HG03460 (cell line): Measurements from ENCODE around the gene TMEM30B.
"Not testable (repeated sequence)": the region's sequence is repeated elsewhere in the genome, so short reads cannot be mapped to it uniquely, and the experiment has no call there.

Experiments
- ATAC-seq: cut with Tn5 transposase; IDR thresholded peaks from one replicate; pipeline ENCODE4 v1.9.1; 2021; ENCODE audit not compliant: unreplicated experiment

The TMEM30B gene

DNA sequence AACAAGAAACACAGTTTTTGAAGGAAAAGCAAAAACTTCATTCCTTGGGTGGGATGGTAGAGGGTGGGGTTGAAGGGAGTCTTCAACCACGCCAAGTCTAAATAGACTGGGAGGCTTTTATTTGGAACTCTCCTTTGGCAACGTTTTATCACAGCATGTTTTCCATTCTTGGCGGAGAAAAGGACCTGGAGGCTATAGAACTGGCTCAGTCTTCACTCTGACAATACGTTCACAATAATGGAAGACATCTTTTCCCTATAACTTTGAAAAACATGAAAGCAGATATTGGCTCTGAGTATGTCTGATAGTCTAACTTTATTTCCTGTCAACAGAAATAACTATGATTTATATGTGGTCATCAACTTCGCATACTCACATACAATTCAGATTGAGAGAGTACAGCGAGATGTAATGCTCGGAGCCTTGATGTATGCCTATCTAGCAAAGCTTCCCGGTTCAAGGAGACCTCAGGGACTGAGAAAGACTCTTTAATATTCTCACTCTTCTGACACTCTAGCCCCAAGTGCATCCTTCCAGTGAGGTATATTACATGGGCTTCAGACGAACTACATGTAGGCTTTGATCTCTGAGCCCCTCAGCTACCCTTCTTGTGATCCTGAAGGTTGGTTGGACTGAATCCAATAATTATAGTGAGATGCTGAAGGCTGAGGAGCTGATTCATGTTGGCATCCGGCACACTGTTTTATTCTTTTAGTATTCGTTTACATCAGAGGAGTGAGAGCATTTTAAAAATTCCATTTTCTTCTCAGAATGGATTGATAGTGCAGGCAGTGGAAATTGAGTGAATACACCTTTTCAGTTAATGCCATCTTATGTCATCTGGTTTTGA lies 14.0 kb downstream of the TMEM30B start:
- no peak for ATAC-seq

DNA sequence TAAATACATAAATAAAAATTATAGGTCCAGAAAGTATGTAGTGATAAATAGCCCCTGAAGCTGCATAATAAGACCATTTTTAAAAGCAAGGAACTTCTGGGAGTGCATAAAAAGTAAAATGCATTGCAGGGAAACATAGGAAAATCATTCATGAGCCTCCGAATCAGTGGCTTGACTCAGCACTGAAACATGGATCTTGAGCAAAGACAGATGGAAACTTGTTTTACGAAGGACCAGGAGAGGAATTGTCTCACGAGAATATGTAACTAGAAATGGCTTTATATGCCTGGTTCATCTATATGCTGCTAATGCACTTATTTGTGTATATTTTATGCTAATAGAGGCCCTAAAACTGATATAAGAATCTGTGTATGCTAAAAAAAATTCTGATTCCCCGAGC lies 14.7 kb downstream of the TMEM30B start:
- no peak for ATAC-seq

DNA sequence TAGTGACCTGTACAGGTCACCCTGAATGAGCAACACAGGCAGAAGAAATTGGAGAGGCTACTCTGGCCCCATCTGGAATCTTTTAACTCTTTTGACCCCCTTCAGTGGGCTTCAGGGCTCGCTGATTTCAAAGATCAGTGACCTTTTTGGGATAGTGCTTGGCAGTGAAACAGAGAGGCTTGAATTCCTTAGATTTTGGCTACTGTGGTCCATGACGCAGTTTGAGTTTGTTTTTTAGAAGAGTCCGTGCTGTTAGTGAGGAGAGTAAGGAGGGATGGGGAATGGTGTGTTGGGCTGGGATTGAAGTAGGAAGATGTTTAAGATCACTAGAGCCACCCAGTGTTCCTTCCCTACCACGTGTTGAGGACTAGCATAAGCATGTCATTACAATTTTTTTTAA lies 16.5 kb downstream of the TMEM30B start:
- ATAC-seq: no peak

DNA sequence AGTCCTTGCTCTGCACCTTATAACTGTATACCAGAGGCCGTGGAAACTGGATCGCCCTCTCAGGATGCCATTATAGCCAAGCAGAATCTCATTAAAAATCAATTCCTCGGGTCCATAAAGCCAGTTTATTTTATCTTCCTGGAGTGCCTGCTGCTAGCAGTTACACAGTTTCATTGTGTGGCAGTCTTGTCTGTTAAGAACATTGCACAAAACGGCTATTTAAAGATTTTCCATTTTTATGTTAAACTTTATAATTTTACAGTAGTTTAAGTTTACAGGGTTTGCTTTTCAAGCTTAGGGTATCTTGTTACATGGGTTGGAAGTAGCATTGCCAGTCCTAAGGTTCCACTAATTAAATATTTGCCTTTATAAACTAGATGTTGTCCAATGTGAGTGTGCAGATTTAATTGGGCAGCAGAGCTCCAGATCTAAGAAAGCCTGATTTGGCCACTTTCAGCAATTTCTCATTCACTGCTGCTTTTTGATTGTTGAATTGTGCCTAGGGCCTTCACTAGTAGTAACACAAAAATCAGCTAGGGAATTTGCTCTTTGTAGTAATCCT lies 17.0 kb downstream of the TMEM30B start:
- no peak for ATAC-seq

DNA sequence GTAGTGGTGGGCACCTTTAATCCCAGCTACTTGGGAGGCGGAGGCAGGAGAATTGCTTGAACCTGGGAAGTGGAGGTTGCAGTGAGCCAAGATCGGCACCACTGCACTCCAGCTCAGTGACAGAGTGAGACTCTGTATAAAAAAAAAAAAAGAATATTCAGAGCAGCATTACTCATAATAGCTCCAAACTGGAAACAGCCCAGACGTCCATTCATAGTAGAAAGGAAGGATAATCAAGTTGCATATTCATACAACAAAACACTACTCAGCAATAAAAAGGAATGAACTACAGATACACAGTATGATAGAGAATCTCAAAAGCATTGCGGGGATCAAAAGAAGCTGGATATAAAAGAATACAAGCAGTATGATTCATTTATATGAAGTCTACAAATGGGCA lies 19.1 kb downstream of the TMEM30B start:
- ATAC-seq: no peak

DNA sequence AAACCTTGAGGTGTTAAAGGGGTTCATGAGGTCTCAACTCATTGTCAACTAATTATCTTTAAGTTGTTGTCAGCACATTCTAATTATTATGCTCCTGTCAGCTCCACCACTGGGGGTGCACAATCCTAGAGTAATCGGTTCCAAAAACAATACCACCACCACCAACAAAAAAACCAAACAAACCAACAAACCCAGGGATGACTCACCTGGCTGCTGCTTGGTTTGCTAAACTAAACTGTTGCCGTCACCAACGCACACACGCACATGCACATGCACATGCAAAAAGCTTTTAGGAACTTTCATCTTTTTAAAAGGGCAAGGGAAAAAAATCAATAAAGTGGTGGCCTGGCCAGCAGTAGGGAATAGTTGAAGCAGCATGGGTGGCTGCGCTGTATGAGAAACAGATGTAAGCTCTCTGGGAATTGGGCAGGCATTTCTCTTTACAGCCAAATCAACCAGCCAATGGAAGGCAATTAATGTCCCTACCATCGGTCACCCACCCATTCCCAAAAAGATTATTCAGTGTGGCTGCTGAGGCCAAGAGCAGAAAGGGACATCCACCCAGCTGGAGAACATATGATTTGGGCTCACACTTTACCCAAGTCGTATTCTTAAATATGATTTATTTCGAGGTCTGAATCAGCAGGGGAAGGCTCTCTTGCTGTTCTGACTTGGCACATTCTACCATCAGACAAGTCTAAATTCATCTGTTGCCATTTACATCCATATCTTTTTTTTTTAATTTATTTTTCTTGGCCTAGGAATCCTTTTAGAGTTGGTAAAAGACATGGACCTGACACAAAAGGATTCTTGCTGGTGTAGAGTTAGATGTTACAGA lies 20.0 kb downstream of the TMEM30B start:
- no peak for ATAC-seq

DNA sequence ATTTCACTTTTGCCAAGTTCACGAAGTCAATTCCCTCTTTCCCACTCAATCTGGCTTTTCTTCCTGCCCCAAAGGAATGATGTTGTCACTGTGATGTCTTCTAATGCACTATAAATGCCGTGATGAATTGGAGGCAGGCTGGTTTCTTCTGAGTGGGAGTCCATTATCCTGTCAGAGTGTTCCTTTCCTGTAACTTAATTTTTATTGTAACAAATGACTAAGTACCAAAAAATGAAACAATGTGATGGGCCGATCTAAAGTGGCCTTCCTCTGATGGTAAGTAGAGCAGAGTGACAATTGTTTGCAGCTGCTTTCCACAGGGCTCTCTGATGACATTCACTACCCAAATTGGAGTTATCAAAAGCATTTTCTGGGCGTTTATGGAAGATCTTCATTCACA lies 22.2 kb downstream of the TMEM30B start:
- no peak for ATAC-seq

DNA sequence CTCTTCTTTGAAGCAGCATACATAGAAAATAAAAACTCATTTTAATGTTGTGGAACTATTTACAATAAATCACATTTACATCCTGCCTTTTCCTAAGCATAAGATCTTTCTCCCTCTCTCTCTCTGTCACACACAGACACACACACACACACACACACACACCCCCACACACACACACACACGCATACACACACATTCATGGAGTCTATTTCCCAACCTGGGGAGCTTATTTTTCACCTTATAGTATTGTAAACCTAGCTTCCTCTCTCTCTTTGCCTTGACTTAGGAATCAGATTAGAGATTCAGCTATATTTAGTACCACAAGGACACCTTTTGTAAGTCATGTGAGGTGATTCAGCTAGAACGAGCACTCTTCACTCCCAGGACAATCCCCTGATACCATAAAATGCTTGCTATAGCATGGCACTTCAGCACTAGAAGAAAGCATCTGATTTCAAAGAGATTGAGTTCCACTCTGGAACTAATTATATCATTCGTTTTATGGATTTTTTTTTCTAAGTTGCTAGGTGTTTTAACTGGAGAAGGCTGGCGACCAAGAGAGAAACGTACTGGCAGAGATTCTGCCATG lies 23.6 kb downstream of the TMEM30B start:
- no peak for ATAC-seq

DNA sequence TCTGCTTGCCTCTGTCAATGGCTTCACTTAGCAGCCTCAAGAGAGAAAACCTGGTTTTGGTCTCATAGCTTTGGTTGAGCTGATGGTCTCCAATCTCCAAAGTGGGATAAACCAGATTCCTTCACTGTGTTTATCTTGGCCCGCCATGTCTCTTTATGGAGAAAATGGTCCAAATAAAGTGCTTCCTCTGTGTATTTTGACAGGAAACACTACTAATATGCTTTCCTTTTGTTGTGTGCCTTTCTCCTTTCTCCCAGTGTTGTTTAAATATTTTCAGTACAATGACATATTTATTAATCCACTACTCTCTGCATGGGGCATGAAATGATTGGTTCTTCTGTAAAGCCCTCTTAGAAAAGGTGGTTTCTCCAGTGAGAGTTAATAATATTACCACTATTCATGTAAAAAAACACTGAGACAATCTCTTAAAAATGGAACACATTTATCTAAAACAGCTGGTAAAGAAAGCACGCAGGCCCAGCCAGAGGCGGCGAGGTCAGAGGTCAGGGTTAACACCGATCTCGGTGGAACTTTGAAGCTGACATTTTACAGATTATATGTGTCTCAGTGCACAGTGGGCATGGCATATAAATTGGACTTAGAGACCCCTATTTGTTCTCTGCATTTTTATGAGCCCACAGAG lies 24.2 kb downstream of the TMEM30B start:
- no peak for ATAC-seq

DNA sequence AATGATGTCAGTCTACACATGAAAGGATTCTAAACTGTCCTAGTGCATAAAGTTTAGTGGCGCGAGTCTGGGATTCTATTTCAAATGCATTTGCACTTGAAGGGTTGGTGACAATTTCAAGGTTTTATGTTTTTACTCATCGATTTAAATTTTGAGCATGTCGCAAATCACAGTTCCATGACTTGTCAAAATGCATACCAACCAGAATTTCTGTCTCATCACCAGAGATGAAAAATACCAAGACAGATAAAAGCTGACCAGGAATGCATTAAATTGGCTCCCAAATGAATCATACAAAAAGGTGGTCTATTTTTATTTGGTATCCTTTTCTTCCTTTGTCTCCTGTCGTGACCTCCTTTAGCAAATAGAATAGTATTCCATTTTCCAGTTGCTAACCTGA lies 25.2 kb downstream of the TMEM30B start:
- ATAC-seq: no peak

DNA sequence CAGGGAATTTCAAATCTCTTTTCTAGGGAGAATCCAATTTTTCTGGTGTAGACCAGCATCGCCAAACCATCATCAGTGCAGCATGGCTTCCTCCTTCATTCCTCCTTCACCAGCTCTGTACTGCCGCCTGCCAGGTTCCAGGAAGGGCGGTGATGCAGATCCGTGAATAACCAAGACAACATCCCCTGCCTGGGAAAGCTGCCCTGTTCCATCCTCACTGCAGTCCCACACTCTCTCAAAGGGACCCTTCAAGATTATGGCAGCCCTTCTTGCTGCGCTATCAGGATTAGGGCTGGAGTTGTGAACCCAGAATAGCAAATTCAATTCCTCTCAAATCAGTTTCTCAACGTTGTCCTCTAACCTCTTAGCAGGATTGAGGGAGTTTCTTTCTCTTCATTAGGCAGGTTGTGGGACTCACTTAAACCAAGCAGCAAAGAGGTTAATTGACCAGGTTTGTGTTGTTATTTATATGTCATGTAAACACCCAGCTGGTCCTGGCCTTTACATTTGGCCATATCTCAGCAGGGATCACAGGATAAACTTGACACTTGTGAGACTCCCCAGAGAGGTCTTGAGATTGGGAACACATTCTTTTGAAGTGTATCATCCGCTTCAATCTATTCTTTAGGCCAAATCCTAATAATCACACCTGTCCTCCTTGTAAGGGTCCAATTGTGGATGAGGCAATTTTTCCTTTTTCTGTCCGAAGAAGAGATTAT lies 26.2 kb downstream of the TMEM30B start:
- no peak for ATAC-seq

DNA sequence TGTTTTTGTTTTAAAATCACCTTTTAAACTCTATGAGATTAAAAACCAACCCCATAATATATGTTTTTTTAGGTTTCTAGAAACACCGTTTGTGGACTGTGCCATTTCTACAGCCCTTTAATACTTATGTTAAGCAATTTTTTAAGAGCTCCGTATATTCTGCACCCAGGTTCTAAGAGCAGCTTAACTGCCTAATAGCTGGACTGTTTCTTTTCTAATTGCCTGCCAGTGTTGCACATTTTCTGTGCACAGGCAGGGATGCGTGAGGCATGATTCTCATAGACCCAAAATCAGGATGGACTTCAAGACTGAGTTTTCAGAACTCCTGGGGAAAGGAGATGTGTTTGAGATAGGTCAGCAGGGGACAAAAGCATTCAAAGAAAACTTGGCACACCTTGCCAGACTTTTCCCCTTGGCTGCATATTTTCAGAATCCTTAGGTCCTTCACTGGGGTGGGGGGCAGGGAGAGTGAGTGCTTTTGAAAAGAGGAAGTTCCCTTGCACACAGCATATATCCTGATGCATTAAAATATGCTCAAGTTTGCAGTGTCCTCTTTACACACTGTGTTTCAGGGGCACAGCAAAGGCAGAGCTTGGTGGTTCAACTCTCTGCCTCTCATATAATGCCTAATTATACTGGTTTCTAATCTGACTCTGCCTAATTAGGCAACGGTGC lies 27.9 kb downstream of the TMEM30B start:
- no peak for ATAC-seq

DNA sequence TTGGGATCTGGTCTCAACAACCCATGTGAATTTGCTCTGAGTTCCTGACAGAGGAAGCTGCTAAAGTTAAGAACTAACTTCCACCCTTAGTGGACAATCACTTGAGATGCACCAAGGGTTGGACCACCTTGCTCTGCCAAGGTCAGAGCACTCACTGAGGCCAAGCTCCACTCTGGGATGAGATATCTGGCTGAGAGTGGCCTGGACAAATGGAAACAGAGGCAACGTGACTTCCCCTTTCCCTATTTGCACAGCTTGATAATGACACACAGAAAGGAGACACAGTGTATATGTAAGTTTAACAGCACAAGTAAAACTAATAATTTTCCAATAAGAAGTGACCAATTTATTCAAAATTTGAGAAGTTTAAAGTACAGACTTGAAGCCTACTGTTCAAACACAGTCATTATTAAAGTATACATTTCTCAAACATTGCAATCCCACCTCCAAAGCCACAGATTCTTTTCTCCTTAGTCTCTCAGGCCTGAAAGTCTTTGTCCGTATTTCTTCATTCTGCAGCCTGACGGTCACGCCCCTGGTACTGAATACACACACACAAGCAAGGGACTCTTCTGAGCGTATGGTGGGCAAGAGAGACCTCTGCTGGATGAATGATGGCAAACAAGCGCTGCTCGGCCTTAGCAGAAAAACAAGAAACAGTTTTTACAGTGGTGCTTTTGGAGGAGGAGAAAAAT lies 28.6 kb downstream of the TMEM30B start:
- ATAC-seq: peak; percentile 88

DNA sequence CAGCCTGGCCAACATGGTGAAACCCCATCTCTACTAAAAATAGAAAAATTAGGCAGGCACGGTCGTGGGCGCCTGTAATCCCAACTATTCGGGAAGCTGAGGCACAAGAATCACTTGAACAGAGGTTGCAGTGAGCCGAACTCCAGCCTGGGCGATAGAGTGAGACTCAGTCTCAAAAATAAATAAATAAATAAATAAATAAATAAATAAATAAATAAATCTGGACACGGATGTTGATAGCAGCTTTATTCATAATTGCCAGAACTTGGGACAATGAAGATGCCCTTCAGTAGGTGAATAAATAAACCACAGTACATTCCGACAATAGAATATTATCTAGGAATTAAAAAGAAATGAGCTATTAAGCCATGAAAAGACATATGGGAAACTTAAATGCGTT lies 31.1 kb downstream of the TMEM30B start:
- ATAC-seq: no peak

DNA sequence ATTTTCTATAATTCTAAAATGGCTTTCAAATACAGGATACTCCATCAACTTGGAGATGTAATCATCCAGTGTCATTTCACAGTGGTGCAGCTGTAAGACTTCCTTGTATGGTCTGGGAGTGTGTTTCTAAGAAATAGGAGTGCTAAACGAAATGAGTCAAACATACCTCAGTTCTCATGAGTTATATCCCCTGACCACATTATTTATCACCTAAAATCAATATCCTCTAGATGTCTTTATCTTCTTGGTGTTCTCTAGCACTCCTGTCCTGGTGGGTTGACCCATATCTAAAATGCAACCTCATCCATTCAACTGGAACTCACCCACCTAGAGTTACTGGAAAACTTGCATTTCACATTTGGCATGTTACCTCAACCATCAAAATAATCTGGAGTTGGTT lies 33.2 kb downstream of the TMEM30B start:
- ATAC-seq: no peak

DNA sequence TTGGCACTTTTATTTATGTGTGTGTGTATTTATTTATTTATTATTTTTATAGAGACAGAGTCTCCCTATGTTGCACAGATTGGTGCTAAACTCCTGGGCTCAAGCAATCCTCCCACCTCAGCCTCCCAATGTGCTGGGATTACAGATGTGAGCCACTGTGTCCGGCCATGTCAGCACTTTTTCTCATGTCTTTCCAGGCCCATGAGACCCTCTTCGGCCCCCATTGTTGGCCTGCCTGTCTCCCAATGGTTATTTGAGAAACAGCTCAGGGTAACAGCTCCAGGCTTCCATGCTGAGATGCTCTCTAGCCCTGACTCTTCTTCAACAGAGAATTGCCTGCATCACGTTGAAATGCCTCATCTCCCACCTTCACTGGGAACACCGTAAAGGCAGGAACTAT lies 34.4 kb downstream of the TMEM30B start:
- no peak for ATAC-seq

DNA sequence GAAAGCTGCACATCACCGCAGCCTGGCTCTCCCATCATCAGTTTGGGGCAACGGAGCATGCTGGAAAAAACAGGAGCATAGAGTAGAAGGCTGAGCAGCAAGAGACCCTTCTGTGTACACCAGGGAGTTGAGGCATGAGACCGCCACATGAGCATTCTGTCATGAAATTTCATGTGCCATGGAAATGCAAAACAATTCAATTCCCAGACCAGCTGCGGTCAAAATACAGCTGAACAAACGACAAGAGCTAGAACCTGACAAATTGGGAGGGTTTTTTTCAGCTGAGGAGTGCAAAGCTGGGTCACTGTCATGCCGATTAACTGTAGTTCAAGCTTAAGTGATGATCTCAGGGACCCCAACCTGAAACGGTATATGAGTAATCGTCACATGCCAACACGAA lies 37.1 kb downstream of the TMEM30B start:
- no peak for ATAC-seq

DNA sequence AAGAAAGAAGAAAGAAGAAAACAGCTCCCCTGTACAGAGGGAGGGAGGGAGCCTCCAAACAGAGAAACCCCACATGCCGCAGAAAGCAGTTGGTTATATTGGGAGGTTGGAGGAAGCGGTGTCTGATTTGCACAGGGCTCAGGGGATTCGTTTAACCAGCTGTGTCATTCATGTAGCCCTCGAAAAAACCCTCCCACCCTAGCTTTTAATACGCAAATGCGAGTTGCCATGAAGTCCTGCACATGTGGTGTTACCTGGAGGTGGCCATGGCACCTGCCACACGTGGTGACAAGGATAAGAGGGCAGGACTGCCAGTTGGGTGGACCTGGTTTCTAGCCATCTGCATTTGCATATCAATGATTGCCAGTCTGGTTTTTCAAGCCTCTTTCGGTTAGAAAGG lies 40.9 kb downstream of the TMEM30B start:
- ATAC-seq: no peak

DNA sequence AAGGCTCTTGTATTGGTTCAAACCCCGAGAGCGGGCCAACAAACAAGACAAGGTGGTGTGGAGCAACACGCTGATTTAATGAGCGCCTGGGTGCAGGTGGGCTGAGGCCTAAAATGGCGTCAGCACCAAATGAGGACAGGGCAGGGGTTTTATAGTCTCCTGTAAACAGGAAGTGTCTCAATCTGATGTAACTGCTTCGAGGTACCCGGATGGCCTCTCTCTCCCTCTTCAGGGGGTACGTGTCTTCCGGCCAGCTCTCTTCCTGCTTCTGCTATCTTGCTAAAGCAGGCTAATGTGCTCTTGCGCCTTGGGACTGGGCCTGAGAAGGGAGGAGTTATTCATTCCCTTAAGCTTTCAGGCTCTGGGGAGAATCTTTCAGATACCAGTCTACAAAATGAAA lies 41.9 kb downstream of the TMEM30B start:
- not testable (repeated sequence) for ATAC-seq
